Spleen (tissue), 11 donors: Measurements from ENCODE around the gene TBCE. TPM values are rescaled to one million over a fixed set of nuclear protein-coding genes. Genes with fewer than 3 reads are reported as not detected.

ENCODE experiments used
- DNase-seq: peaks from one replicate; pipeline ENCODE4 v3.0.0-alpha.2; 2020
- H3K27ac ChIP-seq, 8 donors: fragments of 200-600 bp; sonication (generic) in 7 of 8; 1 replicate in 4 of 8; 2 replicates in 4 of 8; pipeline versions ENCODE4 v1.5.0 to v1.8.0; 2016 to 2021; ENCODE audit warnings: inconsistent platforms in 4 of 8, mild to moderate bottlenecking in 4 of 8, moderate library complexity in 1 of 8
- H3K27me3 ChIP-seq, 7 donors: fragments of 200-600 bp; sonication (generic) in 6 of 7; replicated peaks in 1 of 7; 1 replicate in 4 of 7; 2 replicates in 3 of 7; pipeline versions ENCODE4 v1.5.0 to v1.8.0; 2016 to 2021; ENCODE audit warnings: inconsistent platforms in 3 of 7, mild to moderate bottlenecking in 1 of 7
- H3K36me3 ChIP-seq, 6 donors: fragments of 200-600 bp; sonication (generic) in 5 of 6; 1 replicate in 4 of 6; 2 replicates in 2 of 6; pipeline versions ENCODE4 v1.5.0 to v1.8.0; 2016 to 2021; ENCODE audit warnings: inconsistent platforms in 2 of 6
- H3K4me1 ChIP-seq, 6 donors: fragments of 200-600 bp; sonication (generic) in 5 of 6; 1 replicate in 3 of 6; 2 replicates in 3 of 6; pipeline versions ENCODE4 v1.5.0 to v1.8.0; 2016 to 2021; ENCODE audit warnings: inconsistent platforms in 3 of 6
- H3K4me3 ChIP-seq, 8 donors: fragments of 200-600 bp; sonication (generic) in 7 of 8; 1 replicate in 4 of 8; 2 replicates in 4 of 8; pipeline versions ENCODE4 v1.5.0 to v1.8.0; 2016 to 2021; ENCODE audit warnings: inconsistent platforms in 4 of 8, mild to moderate bottlenecking in 4 of 8, moderate library complexity in 2 of 8
- H3K9me3 ChIP-seq, 8 donors: fragments of 200-600 bp; sonication (generic) in 7 of 8; 1 replicate in 4 of 8; 2 replicates in 4 of 8; pipeline versions ENCODE4 v1.5.0 to v1.8.0; 2016 to 2021; ENCODE audit warnings: inconsistent platforms in 4 of 8
- CTCF ChIP-seq, 11 experiments: fragments of 200-600 bp in 7 of 11; fragments of 450-650 bp in 4 of 11; sonication (generic) in 4 of 11; IDR thresholded peaks in 8 of 11; conservative IDR thresholded peaks in 3 of 11; 1 replicate in 7 of 11; 2 replicates in 4 of 11; pipeline versions ENCODE4 v1.4.0 to v1.8.0; 2016 to 2021; ENCODE audit warnings: antibody characterized with exemption in 11 of 11, inconsistent platforms in 4 of 11, mild to moderate bottlenecking in 1 of 11
- POLR2A ChIP-seq, 3 donors: fragments of 450-650 bp; IDR thresholded peaks; one replicate each; pipeline ENCODE4 v1.5.1; 2017; ENCODE audit warnings: antibody characterized with exemption in 3 of 3, mild to moderate bottlenecking in 1 of 3
- POLR2AphosphoS5 ChIP-seq, 3 donors: sonication (generic); formaldehyde crosslinking; IDR thresholded peaks; one replicate each; pipeline ENCODE4 v1.5.1; 2017; ENCODE audit warnings: antibody characterized with exemption in 3 of 3
- WGBS, 5 donors: extraction: QIAGEN DNeasy Blood & Tissue Kit in 3 of 5; methylation state at CpG; one replicate each; pipeline versions ENCODE4 v1.1.5 to v1.1.7; 2013 to 2018; 5-methylcytosine and 5-hydroxymethylcytosine counted together
- intact Hi-C: fragments of 100-400 bp; cut with DNase I; formaldehyde crosslinking; loops from one replicate; pipeline ENCODE4 v1.15.0; 2023; ENCODE audit warnings: low total_unique reads
- polyA plus RNA-seq, 3 donors: library from polyadenylated mRNA; stranded (reverse); fragments of 200-250 nt; gene quantifications; one replicate each; pipeline ENCODE4 v1.2.1, GENCODE V29; 2013
- total RNA-seq, 7 donors: library from RNA; depleted of rRNA in 3 of 7; stranded (reverse); fragments of >200 nt in 3 of 7; fragmentation: NEBNext Ultra II Directional in 4 of 7; extraction: Animal tissue kit (Norgen Biotek cat#: 25700) in 4 of 7; gene quantifications; one replicate each; pipeline versions ENCODE4 v1.1.0 to v1.2.1, GENCODE V29; 2016 to 2021
- donor health status: healthy with polysubstance abuse.
- donor health status: DM: no; HTN: no; CAD: no; lungs with moderate emphysema.
- donor health status: DM: no; HTN: no; CAD: no.
- donor health status: Bipolar disorder and iron deficiency.
- donor health status: healthy.
- donor health status: DM: no; HTN: no; CAD: no.
- donor health status: DM: yes; HTN: yes; CAD: no.

TBCE gene
- total and polyA plus RNA-seq, 10 donors: 13.6 to 30.0 (median 18.2) TPM

GRCh38 chr1:235415008-235415904 is 48.0 kb downstream of the TBCE start:
- intact Hi-C loops: loop anchor here (2.0 kb wide), 1 partner anchor 162 kb away; no protein-coding TSS in a partner anchor
- Histone ChIP-seq H3K9me3 (no peaks in the 10 kb centered on the region), H3K4me3 (no peak overlapping the region), H3K4me1 (peaks cover 0 to 30% (median 6%) of the 10 kb centered on the region in 6 donors), H3K27ac (no peak overlapping the region), H3K36me3 (peaks cover 0 to 32% (median 2%) of the 10 kb centered on the region in 6 donors), H3K27me3 (no peaks in the 10 kb centered on the region)
- DNase-seq: peak; percentile 80
- WGBS, 5 donors: 79 to 86% (median 83%) methylated on average over 7 of the region's 7 CpGs
- TF ChIP-seq POLR2AphosphoS5 (IDR thresholded peaks at IDR 0.05) (peak in 1 of 3 donors; percentile 42), POLR2A (IDR thresholded peaks at IDR 0.05) (no peak), CTCF (IDR thresholded peaks at IDR 0.05 in 8 of 11, conservative IDR thresholded peaks at IDR 0.05 in 3 of 11) (peak; percentile 44 to 84 (median 72))

- Histone ChIP-seq H3K9me3 (no peaks in the 10 kb centered on the region), H3K4me3 (no peak overlapping the region), H3K27ac (no peak overlapping the region), H3K36me3 (peaks cover 0 to 43% (median 2%) of the 10 kb centered on the region in 6 donors), H3K4me1 (peaks cover 0 to 23% (median 5%) of the 10 kb centered on the region in 6 donors), H3K27me3 (no peaks in the 10 kb centered on the region)
- TF ChIP-seq CTCF (IDR thresholded peaks at IDR 0.05 in 8 of 11, conservative IDR thresholded peaks at IDR 0.05 in 3 of 11) (no peak), POLR2A (IDR thresholded peaks at IDR 0.05) (no peak)
- no peak for DNase-seq
- WGBS, 5 donors: 92 to 100% (median 96%) methylated on average over 1 of the region's 1 CpG
- intact Hi-C loops: no loop called here
Measured at GRCh38 chr1:235416662-235417049, 49.4 kb downstream of the TBCE start.

- Histone ChIP-seq H3K27me3 (no peaks in the 10 kb centered on the region), H3K36me3 (peaks cover 0 to 43% (median 2%) of the 10 kb centered on the region in 6 donors), H3K27ac (no peak overlapping the region), H3K4me1 (peaks cover 0 to 22% (median 4%) of the 10 kb centered on the region in 6 donors), H3K9me3 (no peaks in the 10 kb centered on the region), H3K4me3 (no peak overlapping the region)
- intact Hi-C loops: no loop called here
- WGBS, 5 donors: 37 to 46% (median 40%) methylated on average over 8 of the region's 8 CpGs
- no peak for DNase-seq
- TF ChIP-seq CTCF (IDR thresholded peaks at IDR 0.05 in 8 of 11, conservative IDR thresholded peaks at IDR 0.05 in 3 of 11) (peak; percentile 63 to 92 (median 84)), POLR2AphosphoS5 (IDR thresholded peaks at IDR 0.05) (no peak)
Measured at GRCh38 chr1:235417086-235417697, 50.0 kb downstream of the TBCE start.

GRCh38 chr1:235421751-235422150 is 54.5 kb downstream of the TBCE start:
- H3K4me1 ChIP-seq: peaks cover 0 to 25% (median 11%) of the 10 kb centered on the region in 6 donors
- DNase-seq: no peak
- H3K4me3 ChIP-seq: no peak overlapping the region
- intact Hi-C loops: no loop called here
- TF ChIP-seq CTCF (IDR thresholded peaks at IDR 0.05 in 8 of 11, conservative IDR thresholded peaks at IDR 0.05 in 3 of 11) (no peak), POLR2AphosphoS5 (IDR thresholded peaks at IDR 0.05) (no peak), POLR2A (IDR thresholded peaks at IDR 0.05) (no peak)
- H3K9me3 ChIP-seq: no peaks in the 10 kb centered on the region
- no peaks in the 10 kb centered on the region for H3K27me3 ChIP-seq
- no peak overlapping the region for H3K27ac ChIP-seq
- WGBS, 5 donors: 23 to 48% (median 36%) methylated on average over 3 of the region's 3 CpGs
- H3K36me3 ChIP-seq: peaks cover 0 to 39% (median 0%) of the 10 kb centered on the region in 6 donors
